ENCODE results near the gene TAOK1.

Gene TAOK1

DNA sequence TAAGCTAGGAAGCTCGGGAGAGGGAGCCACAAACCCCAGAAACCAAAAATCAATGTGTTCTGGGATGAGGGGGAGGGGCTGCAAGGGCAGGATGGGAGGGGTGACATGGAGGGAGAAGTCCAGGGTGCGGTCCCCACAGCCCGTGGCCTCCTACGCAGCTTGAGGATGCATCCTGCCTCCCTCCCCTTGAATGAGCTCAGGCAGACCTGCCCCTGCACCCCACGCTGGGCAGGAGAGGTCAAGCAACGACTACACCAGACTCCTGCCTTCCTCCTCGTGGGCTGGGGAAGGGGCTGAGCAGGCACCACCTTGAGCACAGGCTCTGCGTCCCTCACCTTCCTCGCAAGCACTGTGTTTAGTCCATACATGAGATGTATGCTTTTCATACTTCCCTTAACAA, 206.6 kb downstream of the TAOK1 start:
- DNase-seq, result no peak

GRCh38 chr17:29597361-29598172, 207.4 kb downstream of the TAOK1 start:
- no peak for DNase-seq
